GM19328 (cell line): ENCODE results near the gene GAL3ST2.
"Not testable (repeated sequence)": the region's sequence is repeated elsewhere in the genome, so short reads cannot be mapped to it uniquely, and the experiment has no call there.

Source experiments
- ATAC-seq: cut with Tn5 transposase; IDR thresholded peaks from one replicate; pipeline ENCODE4 v1.9.1; 2021; ENCODE audit warnings: mild to moderate bottlenecking, moderate library complexity; ENCODE audit not compliant: unreplicated experiment

The GAL3ST2 gene

GRCh38 chr2:241791385-241791784 lies 14.8 kb downstream of the GAL3ST2 start:
- not testable (repeated sequence) for ATAC-seq

GRCh38 chr2:241793385-241793784 lies 16.8 kb downstream of the GAL3ST2 start:
- no peak for ATAC-seq

- no peak for ATAC-seq
Observed at GRCh38 chr2:241794250-241794823, 17.7 kb downstream of the GAL3ST2 start.

- ATAC-seq: no peak
Observed at GRCh38 chr2:241795021-241795999, 18.7 kb downstream of the GAL3ST2 start.

- ATAC-seq: no peak
Observed at GRCh38 chr2:241796209-241796608, 19.6 kb downstream of the GAL3ST2 start.

GRCh38 chr2:241796610-241797138 lies 20.1 kb downstream of the GAL3ST2 start:
- no peak for ATAC-seq

GRCh38 chr2:241797441-241798080 lies 20.9 kb downstream of the GAL3ST2 start:
- no peak for ATAC-seq

GRCh38 chr2:241798081-241798630 lies 21.5 kb downstream of the GAL3ST2 start:
- ATAC-seq: no peak

GRCh38 chr2:241798631-241799521 lies 22.3 kb downstream of the GAL3ST2 start:
- ATAC-seq: no peak

GRCh38 chr2:241799522-241800197 lies 23.0 kb downstream of the GAL3ST2 start:
- no peak for ATAC-seq

GRCh38 chr2:241800198-241800903 lies 23.7 kb downstream of the GAL3ST2 start:
- not testable (repeated sequence) for ATAC-seq

- ATAC-seq: no peak
Observed at GRCh38 chr2:241801611-241802420, 25.2 kb downstream of the GAL3ST2 start.

- ATAC-seq: no peak
Observed at GRCh38 chr2:241802421-241803318, 26.0 kb downstream of the GAL3ST2 start.

- no peak for ATAC-seq
Observed at GRCh38 chr2:241803387-241804325, 27.0 kb downstream of the GAL3ST2 start.

GRCh38 chr2:241804326-241805229 lies 28.0 kb downstream of the GAL3ST2 start:
- no peak for ATAC-seq
